OCI-LY7 (cell line): Measurements from ENCODE around the gene OSBP2. TPM values are rescaled to one million over a fixed set of nuclear protein-coding genes. Genes with fewer than 3 reads are reported as not detected.

Experiments
- BruUV-seq: library from RNA; stranded (reverse); fragments of 400-500 nt; replicated peaks from 2 replicates; lab custom pipeline; 2021; lab: Mats Ljungman, UMichigan
- CTCF ChIA-PET: fragments of 300-600 bp; sonication (Branson Sonifier 250); formaldehyde crosslinking; loops from one replicate; lab custom pipeline; 2022; ENCODE audit warnings: antibody characterized with exemption; ENCODE audit not compliant: unreplicated experiment; lab: Charles Lee
- POLR2A ChIA-PET: fragments of 300-600 bp; sonication (Branson Sonifier 250); formaldehyde crosslinking; loops from one replicate; lab custom pipeline; 2022; ENCODE audit warnings: antibody characterized with exemption; lab: Charles Lee
- DNase-seq: peaks from one replicate; pipeline ENCODE4 v3.0.0-alpha.2; 2015; ENCODE audit warnings: low spot score
- H2AFZ ChIP-seq: fragments of 200-600 bp; sonication (generic), shearing (Covaris generic); 2 replicates; pipeline ENCODE4 v1.6.1; 2014; ENCODE audit warnings: mild to moderate bottlenecking, antibody characterized with exemption, low read length, moderate library complexity
- H3K27ac ChIP-seq: fragments of 200-600 bp; sonication (generic); 2 replicates; pipeline ENCODE4 v1.5.1; 2014; ENCODE audit warnings: mixed run types, low read depth, mild to moderate bottlenecking, moderate library complexity, low read length, inconsistent platforms; ENCODE audit not compliant: poor library complexity, severe bottlenecking
- H3K36me3 ChIP-seq: fragments of 200-600 bp; sonication (generic); 2 replicates; pipeline ENCODE4 v1.6.1; 2014; ENCODE audit warnings: mild to moderate bottlenecking, antibody characterized with exemption, low read length, moderate library complexity, mixed read lengths; ENCODE audit not compliant: insufficient read depth
- H3K4me1 ChIP-seq: fragments of 200-600 bp; sonication (generic); 2 replicates; pipeline ENCODE4 v1.5.1; 2014; ENCODE audit warnings: mild to moderate bottlenecking, low read length; ENCODE audit not compliant: insufficient read depth, poor library complexity, severe bottlenecking
- H3K4me2 ChIP-seq: fragments of 200-600 bp; sonication (generic); 2 replicates; pipeline ENCODE4 v1.6.1; 2014; ENCODE audit warnings: mild to moderate bottlenecking, low read length
- H3K4me3 ChIP-seq: fragments of 200-600 bp; sonication (generic); 2 replicates; pipeline ENCODE4 v1.5.1; 2014; ENCODE audit warnings: mild to moderate bottlenecking, low read depth, low read length; ENCODE audit not compliant: poor library complexity, severe bottlenecking
- H3K79me2 ChIP-seq: fragments of 200-600 bp; sonication (generic); 2 replicates; pipeline ENCODE4 v1.6.1; 2016; ENCODE audit warnings: low read depth, mild to moderate bottlenecking, low read length, moderate library complexity, mixed read lengths; ENCODE audit not compliant: insufficient read depth
- H3K9me2 ChIP-seq: fragments of 200-600 bp; sonication (generic); 2 replicates; pipeline ENCODE4 v1.6.1; 2016; ENCODE audit warnings: mild to moderate bottlenecking, low read length, mixed read lengths; ENCODE audit not compliant: insufficient read depth
- H3K9me3 ChIP-seq: fragments of 200-600 bp; sonication (generic); 2 replicates; pipeline ENCODE4 v1.6.1; 2014; ENCODE audit warnings: mild to moderate bottlenecking, mixed run types, low read length, mixed read lengths
- H4K20me1 ChIP-seq: fragments of 200-600 bp; sonication (generic); 2 replicates; pipeline ENCODE4 v1.6.1; 2014; ENCODE audit warnings: mild to moderate bottlenecking, antibody characterized with exemption, low read length, moderate library complexity, mixed read lengths; ENCODE audit not compliant: insufficient read depth
- EZH2phosphoT487 ChIP-seq: fragments of 200-600 bp; sonication (generic); IDR thresholded peaks from 2 replicates; pipeline ENCODE4 v1.6.1; 2018; ENCODE audit warnings: low read depth, borderline replicate concordance, mild to moderate bottlenecking, mixed run types, antibody characterized with exemption, low read length, moderate library complexity, mixed read lengths
- intact Hi-C: fragments of 100-400 bp; cut with micrococcal nuclease; formaldehyde crosslinking; loops from one replicate; pipeline ENCODE4 v1.10.0; 2022; ENCODE audit not compliant: unreplicated experiment
- total RNA-seq, 2 experiments: library from RNA; depleted of rRNA in 1 of 2; stranded (reverse); fragments of >200 nt in 1 of 2; shearing (Covaris generic) in 1 of 2; gene quantifications; 2 replicates each; pipeline ENCODE4 v1.2.3, GENCODE V29; 2014 to 2022
- TF ChIP-seq, protein P1 (sequence below): fragments of 200-600 bp; sonication (generic); conservative IDR thresholded peaks from 2 replicates; pipeline ENCODE4 v1.5.1; 2014; ENCODE audit warnings: mild to moderate bottlenecking, antibody characterized with exemption, low read length, moderate library complexity, mixed read lengths

Gene OSBP2
- total RNA-seq, 2 experiments from 2014 or later, result 0.19 to 0.34 TPM

DNA sequence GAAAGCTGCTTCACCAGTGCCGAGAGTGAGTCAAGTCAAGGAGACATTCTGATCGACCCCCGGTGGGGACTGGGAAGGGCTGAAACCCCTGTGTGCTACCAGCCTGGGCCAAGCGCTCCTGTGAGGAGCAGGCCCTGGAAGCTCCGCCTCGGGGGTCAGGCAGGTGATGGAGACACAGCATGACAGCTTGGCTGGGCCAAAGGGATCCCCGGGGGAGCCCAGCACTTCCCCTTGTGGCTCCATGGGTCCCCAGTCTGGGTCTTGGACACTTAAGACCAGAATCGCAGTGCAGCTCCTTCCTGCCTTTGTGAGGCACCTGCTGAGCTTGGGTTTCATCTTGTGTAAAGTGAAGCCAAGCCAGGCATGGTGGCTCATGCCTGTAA is 184.7 kb downstream of the OSBP2 start:
- H3K79me2 ChIP-seq, result no peaks in the 10 kb centered on the region
- ChIA-PET POLR2A (no interaction called here), CTCF (interaction anchor here (0.9 kb wide), 1 partner anchor 11 kb away, joined by 3 read pairs; no protein-coding TSS in a partner anchor)
- no peaks in the 10 kb centered on the region for H3K9me2 ChIP-seq
- H3K4me2 ChIP-seq, result no peak overlapping the region
- H3K36me3 ChIP-seq, result no peaks in the 10 kb centered on the region
- H4K20me1 ChIP-seq, result no peaks in the 10 kb centered on the region
- no peaks in the 10 kb centered on the region for H3K4me1 ChIP-seq
- H3K27ac ChIP-seq, result no peak overlapping the region
- no peak for DNase-seq
- TF ChIP-seq, protein P1, sequence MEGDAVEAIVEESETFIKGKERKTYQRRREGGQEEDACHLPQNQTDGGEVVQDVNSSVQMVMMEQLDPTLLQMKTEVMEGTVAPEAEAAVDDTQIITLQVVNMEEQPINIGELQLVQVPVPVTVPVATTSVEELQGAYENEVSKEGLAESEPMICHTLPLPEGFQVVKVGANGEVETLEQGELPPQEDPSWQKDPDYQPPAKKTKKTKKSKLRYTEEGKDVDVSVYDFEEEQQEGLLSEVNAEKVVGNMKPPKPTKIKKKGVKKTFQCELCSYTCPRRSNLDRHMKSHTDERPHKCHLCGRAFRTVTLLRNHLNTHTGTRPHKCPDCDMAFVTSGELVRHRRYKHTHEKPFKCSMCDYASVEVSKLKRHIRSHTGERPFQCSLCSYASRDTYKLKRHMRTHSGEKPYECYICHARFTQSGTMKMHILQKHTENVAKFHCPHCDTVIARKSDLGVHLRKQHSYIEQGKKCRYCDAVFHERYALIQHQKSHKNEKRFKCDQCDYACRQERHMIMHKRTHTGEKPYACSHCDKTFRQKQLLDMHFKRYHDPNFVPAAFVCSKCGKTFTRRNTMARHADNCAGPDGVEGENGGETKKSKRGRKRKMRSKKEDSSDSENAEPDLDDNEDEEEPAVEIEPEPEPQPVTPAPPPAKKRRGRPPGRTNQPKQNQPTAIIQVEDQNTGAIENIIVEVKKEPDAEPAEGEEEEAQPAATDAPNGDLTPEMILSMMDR, result no peak
- no peak for TF ChIP-seq EZH2phosphoT487
- intact Hi-C loops, result no loop called here
- no peak overlapping the region for H3K4me3 ChIP-seq
- no peaks in the 10 kb centered on the region for H3K9me3 ChIP-seq
- H2AFZ ChIP-seq, result no peak overlapping the region
- BruUV-seq, result no TSS peak

DNA sequence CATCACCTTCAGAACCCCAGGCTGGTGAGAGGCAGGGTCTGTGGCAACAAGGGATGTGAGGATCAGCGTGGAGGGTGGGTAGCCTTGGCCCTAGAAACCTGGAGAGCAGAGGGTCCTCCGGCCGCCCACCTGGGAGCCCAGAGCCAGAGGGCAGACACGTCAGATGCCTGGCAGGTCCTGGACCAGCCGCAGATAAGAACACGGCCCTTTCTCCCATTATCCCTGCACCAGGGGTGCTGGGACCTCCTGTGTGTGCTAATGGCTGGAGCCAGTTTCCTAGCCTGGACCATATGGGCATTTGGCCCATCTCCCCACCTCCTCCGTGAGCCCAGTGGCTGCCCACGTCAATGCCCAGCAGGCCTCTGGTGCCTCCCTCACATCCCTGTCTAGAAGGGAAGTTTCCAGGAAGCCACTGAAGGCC is 185.5 kb downstream of the OSBP2 start:
- no peak overlapping the region for H3K4me2 ChIP-seq
- DNase-seq, result no peak
- TF ChIP-seq EZH2phosphoT487, result no peak
- TF ChIP-seq, protein P1, result no peak
- no peaks in the 10 kb centered on the region for H3K79me2 ChIP-seq
- H3K9me3 ChIP-seq, result no peaks in the 10 kb centered on the region
- intact Hi-C loops, result no loop called here
- ChIA-PET CTCF (no interaction called here), POLR2A (no interaction called here)
- no peaks in the 10 kb centered on the region for H3K9me2 ChIP-seq
- no peaks in the 10 kb centered on the region for H3K4me1 ChIP-seq
- no TSS peak for BruUV-seq
- no peak overlapping the region for H3K4me3 ChIP-seq
- no peaks in the 10 kb centered on the region for H3K36me3 ChIP-seq
- H3K27ac ChIP-seq, result no peak overlapping the region
- no peak overlapping the region for H2AFZ ChIP-seq
- H4K20me1 ChIP-seq, result no peaks in the 10 kb centered on the region

DNA sequence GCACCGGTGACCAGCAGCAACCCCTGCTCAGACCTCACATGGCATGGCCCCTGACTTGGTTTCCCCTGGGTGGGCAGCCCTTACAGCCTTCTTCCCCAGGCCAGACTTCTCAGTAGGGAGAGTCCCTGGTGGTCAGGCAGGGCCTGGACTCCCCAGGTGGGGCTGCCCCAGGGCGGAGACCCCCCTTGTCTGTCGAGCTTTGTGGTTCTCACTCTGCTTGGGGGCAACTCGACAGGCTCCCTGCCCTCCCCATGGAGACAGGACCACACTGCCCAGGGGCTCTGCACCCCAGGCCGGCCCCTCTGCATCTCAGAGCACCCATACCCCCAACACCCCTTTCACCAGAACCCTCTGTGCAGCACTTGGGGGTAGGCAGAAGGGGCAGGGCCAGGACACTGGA is 186.2 kb downstream of the OSBP2 start:
- H3K27ac ChIP-seq, result no peak overlapping the region
- POLR2A ChIA-PET, result interaction anchor here (0.6 kb wide), 1 partner anchor 1289 kb away, joined by 4 read pairs; no protein-coding TSS in a partner anchor
- TF ChIP-seq, protein P1, result no peak
- no peak for TF ChIP-seq EZH2phosphoT487
- no peaks in the 10 kb centered on the region for H3K9me3 ChIP-seq
- no peaks in the 10 kb centered on the region for H3K36me3 ChIP-seq
- H3K4me1 ChIP-seq, result no peaks in the 10 kb centered on the region
- no peak overlapping the region for H3K4me2 ChIP-seq
- CTCF ChIA-PET, result no interaction called here
- no peaks in the 10 kb centered on the region for H3K9me2 ChIP-seq
- no TSS peak for BruUV-seq
- H3K79me2 ChIP-seq, result no peaks in the 10 kb centered on the region
- intact Hi-C loops, result no loop called here
- no peak for DNase-seq
- no peak overlapping the region for H2AFZ ChIP-seq
- no peaks in the 10 kb centered on the region for H4K20me1 ChIP-seq
- no peak overlapping the region for H3K4me3 ChIP-seq
